ENCODE measurements around the gene KCNH2. TPM values are rescaled to one million over a fixed set of nuclear protein-coding genes. Genes with fewer than 3 reads are reported as not detected.

Gene KCNH2
- total RNA-seq, 1 experiment from 2014 or later, result 1.8 TPM

DNA sequence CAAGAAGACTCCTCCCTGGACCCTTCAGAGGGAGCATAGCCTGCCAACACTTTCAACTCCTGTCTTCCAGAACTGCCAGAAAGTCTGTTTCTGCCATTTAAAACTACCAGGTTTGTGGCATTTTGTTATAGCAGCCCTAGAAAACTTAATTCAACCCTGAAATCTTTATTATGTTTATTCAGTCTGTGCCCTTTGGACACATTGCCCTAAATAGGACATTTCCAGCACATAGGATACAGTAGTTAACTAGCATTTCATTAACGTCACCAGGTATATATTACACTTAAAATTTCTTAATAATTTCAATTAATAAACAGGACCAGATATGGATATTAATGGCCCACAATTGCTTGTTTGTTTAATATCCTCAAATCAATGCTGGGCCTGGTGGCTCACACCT lies 54.3 kb downstream of the KCNH2 start:
- ATAC-seq (no peak), DNase-seq (ENCODE audit: low read depth, low spot score) (no peak)
- intact Hi-C loops (cut with micrococcal nuclease; ENCODE audit: unreplicated experiment), result no loop called here
- ChIA-PET CTCF (no interaction called here), POLR2A (no interaction called here)
- in situ Hi-C loops (cut with HindIII; ENCODE audit: low pct_unique_long_range_greater_than_20kb, low sequenced_read_pairs), result no loop called here
- Histone ChIP-seq H3K27ac (ENCODE audit: low read length) (no peak overlapping the region), H3K36me3 (ENCODE audit: control insufficient read depth, insufficient read depth, low read length) (no peaks in the 10 kb centered on the region), H3K4me1 (ENCODE audit: control insufficient read depth, insufficient read depth, low read length) (no peaks in the 10 kb centered on the region), H3K4me3 (ENCODE audit: low read depth in 2 of 2, low read length in 2 of 2) (no peak overlapping the region), H3K27me3 (ENCODE audit: control insufficient read depth, insufficient read depth, low read length) (peaks cover 16% of the 10 kb centered on the region), H3K9me3 (ENCODE audit: control insufficient read depth, insufficient read depth, low read depth, low read length) (no peaks in the 10 kb centered on the region)
- BruUV-seq (replicated peaks), result no TSS peak
- TF ChIP-seq REST (IDR thresholded peaks at IDR 0.05; ENCODE audit: insufficient read depth in 1 of 2, low read depth in 2 of 2, low read length in 1 of 2) (no peak), POLR2AphosphoS5 (IDR thresholded peaks at IDR 0.05; ENCODE audit: low read depth, low read length) (no peak), SIN3A (IDR thresholded peaks at IDR 0.05; ENCODE audit: borderline replicate concordance, insufficient read depth, low read depth, low read length) (no peak), TCF7L2 (IDR thresholded peaks at IDR 0.05; ENCODE audit: low read depth, low read length) (no peak)
- TF ChIP-seq, protein P1, sequence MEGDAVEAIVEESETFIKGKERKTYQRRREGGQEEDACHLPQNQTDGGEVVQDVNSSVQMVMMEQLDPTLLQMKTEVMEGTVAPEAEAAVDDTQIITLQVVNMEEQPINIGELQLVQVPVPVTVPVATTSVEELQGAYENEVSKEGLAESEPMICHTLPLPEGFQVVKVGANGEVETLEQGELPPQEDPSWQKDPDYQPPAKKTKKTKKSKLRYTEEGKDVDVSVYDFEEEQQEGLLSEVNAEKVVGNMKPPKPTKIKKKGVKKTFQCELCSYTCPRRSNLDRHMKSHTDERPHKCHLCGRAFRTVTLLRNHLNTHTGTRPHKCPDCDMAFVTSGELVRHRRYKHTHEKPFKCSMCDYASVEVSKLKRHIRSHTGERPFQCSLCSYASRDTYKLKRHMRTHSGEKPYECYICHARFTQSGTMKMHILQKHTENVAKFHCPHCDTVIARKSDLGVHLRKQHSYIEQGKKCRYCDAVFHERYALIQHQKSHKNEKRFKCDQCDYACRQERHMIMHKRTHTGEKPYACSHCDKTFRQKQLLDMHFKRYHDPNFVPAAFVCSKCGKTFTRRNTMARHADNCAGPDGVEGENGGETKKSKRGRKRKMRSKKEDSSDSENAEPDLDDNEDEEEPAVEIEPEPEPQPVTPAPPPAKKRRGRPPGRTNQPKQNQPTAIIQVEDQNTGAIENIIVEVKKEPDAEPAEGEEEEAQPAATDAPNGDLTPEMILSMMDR (IDR thresholded peaks at IDR 0.05), result no peak

DNA sequence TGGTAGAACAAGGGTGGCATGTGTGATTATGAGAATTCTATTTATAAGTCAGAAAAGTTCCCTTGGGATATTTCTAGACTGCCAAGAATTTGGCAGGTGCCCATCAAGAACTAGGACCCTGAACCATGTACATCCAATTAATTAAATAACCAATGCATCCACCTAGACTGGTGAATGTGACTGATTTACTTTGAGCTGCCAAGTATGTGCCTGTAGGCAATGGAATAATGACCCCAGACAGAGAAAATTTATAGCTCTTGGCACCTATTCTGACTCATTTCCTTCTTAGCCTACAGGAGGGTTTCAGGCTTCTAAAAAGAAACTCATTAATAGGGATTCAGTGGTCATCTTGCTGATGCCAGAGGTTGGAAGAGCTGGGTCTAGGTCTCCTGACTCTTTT lies 54.9 kb downstream of the KCNH2 start:
- no peaks in the 10 kb centered on the region for H3K9me3 ChIP-seq (ENCODE audit: control insufficient read depth, insufficient read depth, low read depth, low read length)
- ChIA-PET CTCF (no interaction called here), POLR2A (no interaction called here)
- in situ Hi-C loops (cut with HindIII; ENCODE audit: low pct_unique_long_range_greater_than_20kb, low sequenced_read_pairs), result no loop called here
- ATAC-seq (no peak), DNase-seq (ENCODE audit: low read depth, low spot score) (no peak)
- TF ChIP-seq, protein P1 (IDR thresholded peaks at IDR 0.05), result no peak
- no peak for TF ChIP-seq REST (IDR thresholded peaks at IDR 0.05; ENCODE audit: insufficient read depth in 1 of 2, low read depth in 2 of 2, low read length in 1 of 2)
- no peak for TF ChIP-seq SIN3A (IDR thresholded peaks at IDR 0.05; ENCODE audit: borderline replicate concordance, insufficient read depth, low read depth, low read length)
- no peak for TF ChIP-seq TCF7L2 (IDR thresholded peaks at IDR 0.05; ENCODE audit: low read depth, low read length)
- TF ChIP-seq POLR2AphosphoS5 (IDR thresholded peaks at IDR 0.05; ENCODE audit: low read depth, low read length), result no peak
- H3K27ac ChIP-seq (ENCODE audit: low read length), result no peak overlapping the region
- no peak overlapping the region for H3K4me3 ChIP-seq (ENCODE audit: low read depth in 2 of 2, low read length in 2 of 2)
- intact Hi-C loops (cut with micrococcal nuclease; ENCODE audit: unreplicated experiment), result no loop called here
- H3K4me1 ChIP-seq (ENCODE audit: control insufficient read depth, insufficient read depth, low read length), result no peaks in the 10 kb centered on the region
- no peaks in the 10 kb centered on the region for H3K36me3 ChIP-seq (ENCODE audit: control insufficient read depth, insufficient read depth, low read length)
- BruUV-seq (replicated peaks), result no TSS peak
- H3K27me3 ChIP-seq (ENCODE audit: control insufficient read depth, insufficient read depth, low read length), result peaks cover 19% of the 10 kb centered on the region
